ENCODE data around the gene OR10G2.
"Not testable (repeated sequence)": the region's sequence is repeated elsewhere in the genome, so short reads cannot be mapped to it uniquely, and the experiment has no call there.

The OR10G2 gene

DNA sequence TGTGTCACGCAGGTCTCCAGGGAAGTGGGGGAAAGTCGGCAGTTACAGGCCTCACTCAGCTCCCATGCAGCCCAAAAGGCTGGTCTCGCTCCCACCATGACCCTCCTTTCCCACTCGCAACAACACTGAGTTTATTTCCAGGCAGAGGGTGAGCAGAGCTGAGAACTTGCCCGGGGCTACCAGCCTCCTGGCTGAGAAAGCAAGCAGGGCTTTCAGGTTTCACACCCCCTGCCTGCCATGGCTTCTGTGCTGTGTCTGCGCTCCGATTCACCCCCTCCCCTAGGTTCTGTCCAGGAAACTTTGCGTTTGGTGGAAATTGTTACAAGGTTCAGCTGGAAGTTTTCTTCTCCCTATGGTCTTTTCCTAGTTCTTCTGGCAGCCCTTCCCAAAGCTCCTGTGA, 17.1 kb downstream of the OR10G2 start:
- H3K36me3 ChIP-seq (ENCODE audit: control insufficient read depth, insufficient read depth, low read length), result no peaks in the 10 kb centered on the region
- H3K18ac ChIP-seq (ENCODE audit: low read length), result no peak overlapping the region
- no peak overlapping the region for H2BK5ac ChIP-seq (ENCODE audit: low read length)
- no peak overlapping the region for H2AK5ac ChIP-seq (ENCODE audit: low read length)
- no peak overlapping the region for H3K4me3 ChIP-seq (ENCODE audit: low read length)
- no peak overlapping the region for H2BK15ac ChIP-seq (replicated peaks; ENCODE audit: low read depth)
- no peaks in the 10 kb centered on the region for H3K27me3 ChIP-seq (ENCODE audit: insufficient read depth, low read length, poor library complexity)
- H4K5ac ChIP-seq (ENCODE audit: low read length), result no peak overlapping the region
- peak overlapping the region; percentile 50 for H3K56ac ChIP-seq (ENCODE audit: low read length)
- H2BK120ac ChIP-seq (ENCODE audit: low read depth, low read length), result no peak overlapping the region
- H3K27ac ChIP-seq (ENCODE audit: low read depth, low read length), result no peak overlapping the region
- peak overlapping the region; percentile 10 for H3K4ac ChIP-seq (ENCODE audit: low read depth, low read length)
- no peaks in the 10 kb centered on the region for H3K79me1 ChIP-seq (ENCODE audit: low read length)
- H4K8ac ChIP-seq (ENCODE audit: low read depth, low read length), result no peak overlapping the region
- H3K4me2 ChIP-seq (ENCODE audit: low read length), result no peak overlapping the region
- no peaks in the 10 kb centered on the region for H3K79me2 ChIP-seq (ENCODE audit: control insufficient read depth, insufficient read depth, low read length)
- WGBS (ENCODE audit: extremely low coverage, insufficient coverage, low lambda C conversion rate), result no CpG with 5 or more reads among the region's 8 CpGs
- H3K9ac ChIP-seq (ENCODE audit: low read length), result no peak overlapping the region
- peak; percentile 25 for DNase-seq
- no peak overlapping the region for H3K23ac ChIP-seq (ENCODE audit: low read length)
- peaks cover 7% of the 10 kb centered on the region for H3K4me1 ChIP-seq (ENCODE audit: control insufficient read depth, low read depth, low read length)

DNA sequence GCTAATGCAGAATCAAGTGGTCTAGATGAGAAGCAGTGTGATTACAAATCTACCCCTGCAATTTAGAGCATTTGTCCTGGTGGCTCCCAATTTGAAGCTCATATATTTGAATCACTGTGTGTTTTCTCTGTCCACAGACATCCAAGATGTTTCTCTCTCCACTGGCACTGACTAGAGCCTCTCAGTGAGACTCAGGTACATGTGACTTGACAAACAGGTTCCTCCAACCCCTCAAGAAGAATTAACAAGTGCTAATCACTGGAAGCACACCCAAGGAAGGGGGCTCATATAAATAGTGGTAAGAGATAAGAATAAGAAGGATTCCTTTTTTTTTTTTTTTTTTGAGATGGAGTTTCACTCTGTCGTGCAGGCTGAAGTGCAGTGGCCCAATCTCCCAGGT, 20.5 kb downstream of the OR10G2 start:
- no peak overlapping the region for H2BK5ac ChIP-seq (ENCODE audit: low read length)
- peak; percentile 77 for DNase-seq
- no peak overlapping the region for H3K4me3 ChIP-seq (ENCODE audit: low read length)
- H2BK15ac ChIP-seq (replicated peaks; ENCODE audit: low read depth), result no peak overlapping the region
- H3K4me1 ChIP-seq (ENCODE audit: control insufficient read depth, low read depth, low read length), result peaks cover 7% of the 10 kb centered on the region
- H3K4ac ChIP-seq (ENCODE audit: low read depth, low read length), result no peak overlapping the region
- H3K27me3 ChIP-seq (ENCODE audit: insufficient read depth, low read length, poor library complexity), result no peaks in the 10 kb centered on the region
- no peaks in the 10 kb centered on the region for H3K79me1 ChIP-seq (ENCODE audit: low read length)
- no peaks in the 10 kb centered on the region for H3K36me3 ChIP-seq (ENCODE audit: control insufficient read depth, insufficient read depth, low read length)
- H3K18ac ChIP-seq (ENCODE audit: low read length), result no peak overlapping the region
- H2AK5ac ChIP-seq (ENCODE audit: low read length), result no peak overlapping the region
- no peak overlapping the region for H3K4me2 ChIP-seq (ENCODE audit: low read length)
- WGBS (ENCODE audit: extremely low coverage, insufficient coverage, low lambda C conversion rate), result no CpG with 5 or more reads among the region's 1 CpG
- H3K9ac ChIP-seq (ENCODE audit: low read length), result no peak overlapping the region
- no peak overlapping the region for H3K27ac ChIP-seq (ENCODE audit: low read depth, low read length)
- H3K79me2 ChIP-seq (ENCODE audit: control insufficient read depth, insufficient read depth, low read length), result no peaks in the 10 kb centered on the region
- no peak overlapping the region for H2BK120ac ChIP-seq (ENCODE audit: low read depth, low read length)
- no peak overlapping the region for H4K5ac ChIP-seq (ENCODE audit: low read length)
- H3K23ac ChIP-seq (ENCODE audit: low read length), result no peak overlapping the region
- H3K56ac ChIP-seq (ENCODE audit: low read length), result no peak overlapping the region
- no peak overlapping the region for H4K8ac ChIP-seq (ENCODE audit: low read depth, low read length)

DNA sequence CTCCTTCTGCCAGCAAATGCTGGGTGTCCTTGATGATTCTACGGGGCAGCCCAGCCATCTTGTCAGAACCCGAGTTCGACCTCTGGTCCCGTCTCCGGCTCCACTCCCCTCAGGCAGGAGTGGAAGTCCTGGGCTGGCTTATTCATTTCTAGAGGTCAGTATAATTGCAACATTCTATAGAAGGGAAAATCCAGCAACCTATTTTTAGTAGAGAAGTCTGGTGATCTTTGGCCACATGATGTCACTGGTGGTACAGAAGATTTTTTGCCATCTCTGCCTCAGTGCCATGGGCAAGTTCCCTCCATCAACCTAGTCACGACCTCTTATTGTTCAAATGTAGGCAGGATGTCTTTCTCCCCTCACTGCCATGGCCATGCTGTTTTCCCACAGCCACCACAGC, 22.4 kb downstream of the OR10G2 start:
- Histone ChIP-seq H2BK5ac (ENCODE audit: low read length) (no peak overlapping the region), H3K18ac (ENCODE audit: low read length) (no peak overlapping the region), H2BK15ac (replicated peaks; ENCODE audit: low read depth) (no peak overlapping the region), H3K27ac (ENCODE audit: low read depth, low read length) (no peak overlapping the region), H3K23ac (ENCODE audit: low read length) (no peak overlapping the region), H3K79me1 (ENCODE audit: low read length) (no peaks in the 10 kb centered on the region), H3K79me2 (ENCODE audit: control insufficient read depth, insufficient read depth, low read length) (no peaks in the 10 kb centered on the region), H2BK120ac (ENCODE audit: low read depth, low read length) (no peak overlapping the region), H3K4me1 (ENCODE audit: control insufficient read depth, low read depth, low read length) (peaks cover 2% of the 10 kb centered on the region), H2AK5ac (ENCODE audit: low read length) (no peak overlapping the region), H3K9ac (ENCODE audit: low read length) (no peak overlapping the region), H4K5ac (ENCODE audit: low read length) (no peak overlapping the region), H4K8ac (ENCODE audit: low read depth, low read length) (no peak overlapping the region), H3K4me2 (ENCODE audit: low read length) (no peak overlapping the region), H3K27me3 (ENCODE audit: insufficient read depth, low read length, poor library complexity) (no peaks in the 10 kb centered on the region), H3K56ac (ENCODE audit: low read length) (no peak overlapping the region), H3K4ac (ENCODE audit: low read depth, low read length) (no peak overlapping the region), H3K36me3 (ENCODE audit: control insufficient read depth, insufficient read depth, low read length) (no peaks in the 10 kb centered on the region), H3K4me3 (ENCODE audit: low read length) (no peak overlapping the region)
- DNase-seq, result peak; percentile 21
- no CpG with 5 or more reads among the region's 6 CpGs for WGBS (ENCODE audit: extremely low coverage, insufficient coverage, low lambda C conversion rate)

DNA sequence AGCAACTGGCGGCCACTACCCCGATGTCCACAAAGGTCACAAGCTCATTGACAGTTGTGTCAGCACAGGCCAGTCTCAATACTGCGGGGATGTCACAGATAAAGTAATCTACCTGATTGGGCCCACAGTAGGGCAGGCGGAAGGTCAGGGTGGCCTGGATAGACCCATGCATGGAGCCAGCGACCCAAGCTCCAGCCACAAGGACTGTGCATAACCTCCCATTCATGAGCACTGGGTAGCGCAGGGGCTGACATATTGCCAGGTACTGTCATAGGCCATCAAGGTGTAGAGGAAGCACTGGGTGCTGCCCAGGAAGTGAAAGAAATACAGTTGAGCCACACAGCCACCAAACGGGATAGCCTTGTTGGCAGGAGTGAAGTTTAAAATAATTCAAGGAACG, 32.6 kb downstream of the OR10G2 start:
- not testable (repeated sequence) for H3K4me2 ChIP-seq (ENCODE audit: low read length); H3K27me3 ChIP-seq (ENCODE audit: insufficient read depth, low read length, poor library complexity); H3K18ac ChIP-seq (ENCODE audit: low read length); H3K79me1 ChIP-seq (ENCODE audit: low read length); H3K36me3 ChIP-seq (ENCODE audit: control insufficient read depth, insufficient read depth, low read length); H3K4ac ChIP-seq (ENCODE audit: low read depth, low read length); H2AK5ac ChIP-seq (ENCODE audit: low read length); DNase-seq; H3K9ac ChIP-seq (ENCODE audit: low read length); H3K23ac ChIP-seq (ENCODE audit: low read length); H2BK5ac ChIP-seq (ENCODE audit: low read length); H2BK120ac ChIP-seq (ENCODE audit: low read depth, low read length); H3K4me3 ChIP-seq (ENCODE audit: low read length); H4K5ac ChIP-seq (ENCODE audit: low read length); H3K27ac ChIP-seq (ENCODE audit: low read depth, low read length); H4K8ac ChIP-seq (ENCODE audit: low read depth, low read length); H3K56ac ChIP-seq (ENCODE audit: low read length); H3K4me1 ChIP-seq (ENCODE audit: control insufficient read depth, low read depth, low read length); H3K79me2 ChIP-seq (ENCODE audit: control insufficient read depth, insufficient read depth, low read length); H2BK15ac ChIP-seq (replicated peaks; ENCODE audit: low read depth)
- no CpG with 5 or more reads among the region's 8 CpGs for WGBS (ENCODE audit: extremely low coverage, insufficient coverage, low lambda C conversion rate)

DNA sequence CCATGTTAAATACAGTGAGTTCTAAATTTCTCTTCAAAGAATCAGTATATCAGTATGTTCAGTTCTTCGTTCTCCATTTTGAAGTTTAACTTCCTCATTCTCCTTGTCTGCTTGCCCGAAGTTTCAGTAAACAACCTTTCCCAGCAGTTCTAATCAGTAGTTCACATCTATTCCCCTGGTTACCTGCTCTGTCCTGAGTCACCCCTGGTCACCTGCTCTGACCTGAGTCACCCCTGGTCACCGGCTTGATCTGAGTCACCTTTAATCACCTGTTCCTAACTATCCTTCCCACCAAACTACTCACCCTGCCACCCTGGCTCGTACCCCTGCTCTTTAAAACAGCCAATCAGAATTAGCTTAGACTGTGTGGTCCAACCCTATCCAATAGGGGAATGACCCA, 45.4 kb downstream of the OR10G2 start:
- no peaks in the 10 kb centered on the region for H3K4me1 ChIP-seq (ENCODE audit: control insufficient read depth, low read depth, low read length)
- WGBS (ENCODE audit: extremely low coverage, insufficient coverage, low lambda C conversion rate), result no CpG with 5 or more reads among the region's 4 CpGs

More for the DNA sequence above, 45.4 kb downstream of the OR10G2 start:
- H2BK120ac ChIP-seq (ENCODE audit: low read depth, low read length), result no peak overlapping the region
- no peak overlapping the region for H4K8ac ChIP-seq (ENCODE audit: low read depth, low read length)
- H2AK5ac ChIP-seq (ENCODE audit: low read length), result no peak overlapping the region
- no peak overlapping the region for H3K4ac ChIP-seq (ENCODE audit: low read depth, low read length)
- H4K5ac ChIP-seq (ENCODE audit: low read length), result no peak overlapping the region
- no peak overlapping the region for H2BK5ac ChIP-seq (ENCODE audit: low read length)
- H3K4me3 ChIP-seq (ENCODE audit: low read length), result no peak overlapping the region
- no peak overlapping the region for H3K27ac ChIP-seq (ENCODE audit: low read depth, low read length)
- no peaks in the 10 kb centered on the region for H3K79me2 ChIP-seq (ENCODE audit: control insufficient read depth, insufficient read depth, low read length)
- H3K18ac ChIP-seq (ENCODE audit: low read length), result no peak overlapping the region
- H3K79me1 ChIP-seq (ENCODE audit: low read length), result no peaks in the 10 kb centered on the region
- no peak overlapping the region for H3K23ac ChIP-seq (ENCODE audit: low read length)
- H3K9ac ChIP-seq (ENCODE audit: low read length), result no peak overlapping the region
- H3K4me2 ChIP-seq (ENCODE audit: low read length), result no peak overlapping the region
- no peak overlapping the region for H2BK15ac ChIP-seq (replicated peaks; ENCODE audit: low read depth)
- no peaks in the 10 kb centered on the region for H3K36me3 ChIP-seq (ENCODE audit: control insufficient read depth, insufficient read depth, low read length)
- DNase-seq, result no peak
- H3K56ac ChIP-seq (ENCODE audit: low read length), result no peak overlapping the region
- H3K27me3 ChIP-seq (ENCODE audit: insufficient read depth, low read length, poor library complexity), result no peaks in the 10 kb centered on the region

All from mesendoderm (in vitro differentiated cells).